ENCODE results near the gene TOPBP1.

DNA sequence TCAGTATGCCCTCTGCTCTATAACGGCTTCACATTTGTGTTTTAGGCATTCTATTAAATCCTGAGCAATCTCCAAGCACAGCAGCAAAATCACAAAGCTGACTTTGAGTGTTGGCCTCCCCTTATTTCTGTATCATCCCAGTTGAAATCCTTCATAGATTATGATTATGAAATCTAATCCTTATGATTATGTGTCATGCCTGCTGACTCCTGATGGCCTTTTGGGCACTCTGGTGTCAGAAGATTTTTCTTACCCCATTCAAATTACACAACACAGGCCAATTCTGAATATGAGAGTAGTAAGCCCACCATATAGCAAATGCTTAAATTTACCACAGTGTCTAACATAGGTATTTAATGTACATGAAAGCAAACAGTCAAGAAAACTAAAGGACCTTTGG lies 53.9 kb downstream of the TOPBP1 start:
- TF ChIP-seq, protein P1, sequence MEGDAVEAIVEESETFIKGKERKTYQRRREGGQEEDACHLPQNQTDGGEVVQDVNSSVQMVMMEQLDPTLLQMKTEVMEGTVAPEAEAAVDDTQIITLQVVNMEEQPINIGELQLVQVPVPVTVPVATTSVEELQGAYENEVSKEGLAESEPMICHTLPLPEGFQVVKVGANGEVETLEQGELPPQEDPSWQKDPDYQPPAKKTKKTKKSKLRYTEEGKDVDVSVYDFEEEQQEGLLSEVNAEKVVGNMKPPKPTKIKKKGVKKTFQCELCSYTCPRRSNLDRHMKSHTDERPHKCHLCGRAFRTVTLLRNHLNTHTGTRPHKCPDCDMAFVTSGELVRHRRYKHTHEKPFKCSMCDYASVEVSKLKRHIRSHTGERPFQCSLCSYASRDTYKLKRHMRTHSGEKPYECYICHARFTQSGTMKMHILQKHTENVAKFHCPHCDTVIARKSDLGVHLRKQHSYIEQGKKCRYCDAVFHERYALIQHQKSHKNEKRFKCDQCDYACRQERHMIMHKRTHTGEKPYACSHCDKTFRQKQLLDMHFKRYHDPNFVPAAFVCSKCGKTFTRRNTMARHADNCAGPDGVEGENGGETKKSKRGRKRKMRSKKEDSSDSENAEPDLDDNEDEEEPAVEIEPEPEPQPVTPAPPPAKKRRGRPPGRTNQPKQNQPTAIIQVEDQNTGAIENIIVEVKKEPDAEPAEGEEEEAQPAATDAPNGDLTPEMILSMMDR (IDR thresholded peaks at IDR 0.05; ENCODE audit: low read length): no peak
- no peak for TF ChIP-seq EZH2 (IDR thresholded peaks at IDR 0.05; ENCODE audit: borderline replicate concordance, low read length)

Data from OCI-LY1 (cell line).